Neural cell (in vitro differentiated cells): ENCODE measurements around the gene OR14C36. TPM values are rescaled to one million over a fixed set of nuclear protein-coding genes. Genes with fewer than 3 reads are reported as not detected.
"Not testable (repeated sequence)": the region's sequence is repeated elsewhere in the genome, so short reads cannot be mapped to it uniquely, and the experiment has no call there.

Source experiments
- H2AFZ ChIP-seq: fragments of 200-600, 300-800 bp; sonication (generic), shearing (Covaris generic); 2 replicates; pipeline ENCODE4 v1.6.0; 2014; ENCODE audit warnings: low read depth, mild to moderate bottlenecking, antibody characterized with exemption, low read length, moderate library complexity
- H3F3A ChIP-seq: fragments of 200-600 bp; shearing (Covaris generic); 2 replicates; pipeline ENCODE4 v1.6.1; 2016; ENCODE audit warnings: mild to moderate bottlenecking, moderate library complexity, mixed read lengths, antibody characterized with exemption, low read length; ENCODE audit not compliant: insufficient read depth, poor library complexity, severe bottlenecking
- H3K27ac ChIP-seq: fragments of 200-600, 300-800 bp; sonication (generic), shearing (Covaris generic); 2 replicates; pipeline ENCODE4 v1.5.1; 2014; ENCODE audit warnings: mild to moderate bottlenecking, low read length, moderate library complexity
- H3K27me3 ChIP-seq: fragments of 300-800, 200-600 bp; sonication (generic), shearing (Covaris generic); 2 replicates; pipeline ENCODE4 v1.6.0; 2014; ENCODE audit warnings: mild to moderate bottlenecking, low read depth, low read length, moderate library complexity; ENCODE audit not compliant: insufficient read depth
- H3K36me3 ChIP-seq: fragments of 300-800, 200-600 bp; sonication (generic), shearing (Covaris generic); 2 replicates; pipeline ENCODE4 v1.5.1; 2014; ENCODE audit warnings: mild to moderate bottlenecking, antibody characterized with exemption, low read length, moderate library complexity; ENCODE audit not compliant: insufficient read depth
- H3K4me2 ChIP-seq: fragments of 300-800, 200-600 bp; sonication (generic), shearing (Covaris generic); 2 replicates; pipeline ENCODE4 v1.6.0; 2014; ENCODE audit warnings: mild to moderate bottlenecking, low read length
- H3K4me3 ChIP-seq: fragments of 300-800, 200-600 bp; sonication (generic), shearing (Covaris generic); 2 replicates; pipeline ENCODE4 v1.5.1; 2014; ENCODE audit warnings: mild to moderate bottlenecking, low read length, moderate library complexity
- H3K79me2 ChIP-seq: fragments of 200-600 bp; shearing (Covaris generic); replicated peaks from 2 replicates; pipeline ENCODE4 v1.6.0; 2014; ENCODE audit warnings: mild to moderate bottlenecking, low read length, moderate library complexity; ENCODE audit not compliant: insufficient read depth
- H3K9ac ChIP-seq: fragments of 300-800, 200-600 bp; sonication (generic), shearing (Covaris generic); 2 replicates; pipeline ENCODE4 v1.6.1; 2016; ENCODE audit warnings: mild to moderate bottlenecking, low read length, mixed read lengths
- H3K9me2 ChIP-seq: fragments of 200-600 bp; shearing (Covaris generic); 2 replicates; pipeline ENCODE4 v1.6.1; 2016; ENCODE audit warnings: mild to moderate bottlenecking, low read length, mixed read lengths; ENCODE audit not compliant: insufficient read depth
- H3K9me3 ChIP-seq: fragments of 200-600, 300-800 bp; sonication (generic), shearing (Covaris generic); 2 replicates; pipeline ENCODE4 v1.6.1; 2016; ENCODE audit warnings: mild to moderate bottlenecking, mixed run types, low read length, moderate library complexity, mixed read lengths
- H4K20me1 ChIP-seq: fragments of 200-600 bp; shearing (Covaris generic); 2 replicates; pipeline ENCODE4 v1.6.1; 2016; ENCODE audit warnings: mild to moderate bottlenecking, mixed run types; ENCODE audit not compliant: insufficient read depth
- EP300 ChIP-seq: fragments of 450-650 bp; conservative IDR thresholded peaks from 2 replicates; pipeline ENCODE4 v1.6.1; 2014; ENCODE audit warnings: antibody characterized with exemption, mild to moderate bottlenecking, moderate library complexity; ENCODE audit not compliant: poor library complexity, severe bottlenecking
- EZH2 ChIP-seq: fragments of 200-600, 300-800 bp; shearing (Covaris generic), sonication (generic); IDR thresholded peaks from 2 replicates; pipeline ENCODE4 v1.6.1; 2014; ENCODE audit warnings: antibody characterized with exemption, low read length, borderline replicate concordance, mild to moderate bottlenecking; ENCODE audit not compliant: insufficient read depth, poor library complexity, severe bottlenecking
- MXI1 ChIP-seq: fragments of 450-650 bp; conservative IDR thresholded peaks from 2 replicates; pipeline ENCODE4 v1.6.1; 2014; ENCODE audit warnings: antibody characterized with exemption, mild to moderate bottlenecking; ENCODE audit not compliant: poor library complexity, severe bottlenecking
- POLR2AphosphoS5 ChIP-seq: IDR thresholded peaks from 2 replicates; pipeline ENCODE4 v1.6.1; 2012
- RAD21 ChIP-seq: fragments of 450-650 bp; conservative IDR thresholded peaks from 2 replicates; pipeline ENCODE4 v1.6.1; 2014; ENCODE audit warnings: antibody characterized with exemption, mild to moderate bottlenecking, moderate library complexity
- REST ChIP-seq: IDR thresholded peaks from 2 replicates; pipeline ENCODE4 v1.6.1; 2012; ENCODE audit warnings: borderline replicate concordance
- TAF1 ChIP-seq: IDR thresholded peaks from 2 replicates; pipeline ENCODE4 v1.6.1; 2012; ENCODE audit warnings: low read depth
- polyA minus RNA-seq: library from RNA; depleted of rRNA, polyadenylated mRNA; stranded (reverse); fragments of >200 nt; gene quantifications from 2 replicates; pipeline ENCODE4 v1.2.3, GENCODE V29; 2014
- polyA plus RNA-seq: library from polyadenylated mRNA; depleted of rRNA; stranded (reverse); fragments of >200 nt; gene quantifications from 2 replicates; pipeline ENCODE4 v1.2.3, GENCODE V29; 2014
- TF ChIP-seq, protein P1 (sequence below): fragments of 450-650 bp; IDR thresholded peaks from 2 replicates; pipeline ENCODE4 v1.5.1; 2014; ENCODE audit warnings: antibody characterized with exemption, mild to moderate bottlenecking, moderate library complexity; ENCODE audit not compliant: poor library complexity, severe bottlenecking

The OR14C36 gene
- polyA plus RNA-seq (not detected in 2 replicates), polyA minus RNA-seq (not detected in 2 replicates)

DNA sequence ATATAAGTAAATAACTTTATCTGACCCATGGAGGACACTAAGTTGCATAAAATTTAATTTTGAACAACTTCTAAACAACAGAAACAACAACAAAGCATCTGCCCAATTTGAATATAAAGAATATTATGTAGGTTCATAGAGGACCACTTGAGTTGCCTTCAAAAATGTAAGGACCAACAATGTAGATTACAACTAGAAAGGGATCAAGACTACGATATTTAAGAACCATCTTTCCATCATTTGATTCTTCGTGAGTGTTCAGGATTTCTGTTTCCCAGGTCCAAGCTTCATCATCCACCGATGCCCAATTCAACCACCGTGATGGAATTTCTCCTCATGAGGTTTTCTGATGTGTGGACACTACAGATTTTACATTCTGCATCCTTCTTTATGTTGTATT lies at the start of gene OR14C36:
OR14C36 (plus strand) TSS at position 301 of the 400 bp plus-strand sequence; CDS start at position 301, 0 bp downstream.
- no peak within 1 kb of the TSS for H3K4me3 ChIP-seq
- no peaks in the 10 kb centered on the region for H3K27me3 ChIP-seq
- no peak within 1 kb of the TSS for H3K27ac ChIP-seq
- no peak within 1 kb of the TSS for H2AFZ ChIP-seq
- no peaks in the 10 kb centered on the region for H3F3A ChIP-seq
- no peak within 1 kb of the TSS for H3K4me2 ChIP-seq
- peaks cover 4% of the 10 kb centered on the region for H3K9me3 ChIP-seq
- H3K36me3 ChIP-seq: no peaks in the 10 kb centered on the region
- TF ChIP-seq, protein P1, sequence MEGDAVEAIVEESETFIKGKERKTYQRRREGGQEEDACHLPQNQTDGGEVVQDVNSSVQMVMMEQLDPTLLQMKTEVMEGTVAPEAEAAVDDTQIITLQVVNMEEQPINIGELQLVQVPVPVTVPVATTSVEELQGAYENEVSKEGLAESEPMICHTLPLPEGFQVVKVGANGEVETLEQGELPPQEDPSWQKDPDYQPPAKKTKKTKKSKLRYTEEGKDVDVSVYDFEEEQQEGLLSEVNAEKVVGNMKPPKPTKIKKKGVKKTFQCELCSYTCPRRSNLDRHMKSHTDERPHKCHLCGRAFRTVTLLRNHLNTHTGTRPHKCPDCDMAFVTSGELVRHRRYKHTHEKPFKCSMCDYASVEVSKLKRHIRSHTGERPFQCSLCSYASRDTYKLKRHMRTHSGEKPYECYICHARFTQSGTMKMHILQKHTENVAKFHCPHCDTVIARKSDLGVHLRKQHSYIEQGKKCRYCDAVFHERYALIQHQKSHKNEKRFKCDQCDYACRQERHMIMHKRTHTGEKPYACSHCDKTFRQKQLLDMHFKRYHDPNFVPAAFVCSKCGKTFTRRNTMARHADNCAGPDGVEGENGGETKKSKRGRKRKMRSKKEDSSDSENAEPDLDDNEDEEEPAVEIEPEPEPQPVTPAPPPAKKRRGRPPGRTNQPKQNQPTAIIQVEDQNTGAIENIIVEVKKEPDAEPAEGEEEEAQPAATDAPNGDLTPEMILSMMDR: no peak
- TF ChIP-seq POLR2AphosphoS5: no peak
- TF ChIP-seq TAF1: no peak
- TF ChIP-seq REST: no peak
- H3K79me2 ChIP-seq: no peaks in the 10 kb centered on the region
- H3K9me2 ChIP-seq: no peaks in the 10 kb centered on the region
- no peaks in the 10 kb centered on the region for H4K20me1 ChIP-seq
- H3K9ac ChIP-seq: no peak within 1 kb of the TSS

- Histone ChIP-seq H3K9me2 (no peaks in the 10 kb centered on the region), H3F3A (no peaks in the 10 kb centered on the region), H3K27me3 (no peaks in the 10 kb centered on the region), H3K4me2 (no peak within 1 kb of the TSS), H3K79me2 (no peaks in the 10 kb centered on the region), H3K9me3 (peaks cover 4% of the 10 kb centered on the region), H3K27ac (no peak within 1 kb of the TSS), H3K4me3 (no peak within 1 kb of the TSS), H3K9ac (no peak within 1 kb of the TSS), H2AFZ (no peak within 1 kb of the TSS), H4K20me1 (no peaks in the 10 kb centered on the region), H3K36me3 (no peaks in the 10 kb centered on the region)
- TF ChIP-seq EP300: no peak
- TF ChIP-seq, protein P1: no peak
- TF ChIP-seq EZH2: no peak
- TF ChIP-seq MXI1: no peak
- TF ChIP-seq REST: no peak
- no peak for TF ChIP-seq POLR2AphosphoS5
- TF ChIP-seq TAF1: no peak
- TF ChIP-seq RAD21: no peak
Observed at GRCh38 chr1:248303324-248303723, 45.3 kb upstream of the OR14C36 start, which contains the start of gene OR2T12. Gene OR2T12 (minus strand): TSS chr1:248303424. CDS start chr1:248295578, 7,846 bp downstream.

GRCh38 chr1:248305672-248306071 lies 42.9 kb upstream of the OR14C36 start:
- H3K27me3 ChIP-seq, H3K36me3 ChIP-seq, H3K9ac ChIP-seq, H2AFZ ChIP-seq, H3K9me3 ChIP-seq, H3K4me3 ChIP-seq, H3K79me2 ChIP-seq, H3K27ac ChIP-seq, H3K9me2 ChIP-seq, H3F3A ChIP-seq, H4K20me1 ChIP-seq, H3K4me2 ChIP-seq: not testable (repeated sequence)
